Esophagus muscularis mucosa (tissue), 4 donors: Measurements from ENCODE around the gene EPHA4. TPM values are rescaled to one million over a fixed set of nuclear protein-coding genes. Genes with fewer than 3 reads are reported as not detected.

ENCODE experiments used
- DNase-seq: peaks from one replicate; pipeline ENCODE4 v3.0.0-alpha.2; 2017; ENCODE audit errors: extremely low spot score
- H3K27ac ChIP-seq, 4 donors: fragments of 200-600 bp; sonication (generic); replicated peaks in 1 of 4; 1 replicate in 3 of 4; 2 replicates in 1 of 4; pipeline ENCODE4 v1.5.1; 2016 to 2019; ENCODE audit warnings: mild to moderate bottlenecking in 1 of 4
- H3K27me3 ChIP-seq, 4 donors: fragments of 200-600 bp; sonication (generic); one replicate each; pipeline versions ENCODE4 v1.5.1 to v1.6.0; 2016 to 2019
- H3K36me3 ChIP-seq, 4 donors: fragments of 200-600 bp; sonication (generic); one replicate each; pipeline ENCODE4 v1.5.1; 2016 to 2019
- H3K4me1 ChIP-seq, 4 donors: fragments of 200-600 bp; sonication (generic); one replicate each; pipeline ENCODE4 v1.5.1; 2016 to 2019
- H3K4me3 ChIP-seq, 4 donors: fragments of 200-600 bp; sonication (generic); 1 replicate in 2 of 4; 2 replicates in 2 of 4; pipeline ENCODE4 v1.5.1; 2016 to 2019; ENCODE audit warnings: mild to moderate bottlenecking in 4 of 4, moderate library complexity in 1 of 4
- H3K9me3 ChIP-seq, 4 donors: fragments of 200-600 bp; sonication (generic); 1 replicate in 3 of 4; 2 replicates in 1 of 4; pipeline ENCODE4 v1.5.1; 2016 to 2019
- CTCF ChIP-seq, 3 experiments: fragments of 200-600 bp in 2 of 3; fragments of 450-650 bp in 1 of 3; sonication (generic) in 2 of 3; IDR thresholded peaks; one replicate each; pipeline ENCODE4 v1.5.1; 2017 to 2019; ENCODE audit warnings: antibody characterized with exemption in 3 of 3, mild to moderate bottlenecking in 2 of 3, moderate library complexity in 1 of 3
- EP300 ChIP-seq: sonication (generic); formaldehyde crosslinking; IDR thresholded peaks from one replicate; pipeline ENCODE4 v1.6.1; 2017; ENCODE audit warnings: antibody characterized with exemption
- POLR2A ChIP-seq: fragments of 450-650 bp; IDR thresholded peaks from one replicate; pipeline ENCODE4 v1.6.1; 2017; ENCODE audit warnings: antibody characterized with exemption, moderate library complexity, mild to moderate bottlenecking, low read depth
- POLR2AphosphoS5 ChIP-seq, 2 donors: sonication (generic); formaldehyde crosslinking; IDR thresholded peaks; one replicate each; pipeline ENCODE4 v1.6.1; 2017; ENCODE audit warnings: antibody characterized with exemption in 2 of 2
- WGBS: methylation state at CpG from one replicate; pipeline ENCODE4 v1.1.5; 2018; 5-methylcytosine and 5-hydroxymethylcytosine counted together
- intact Hi-C: fragments of 100-400 bp; cut with DNase I; formaldehyde crosslinking; loops from one replicate; pipeline ENCODE4 v1.15.1; 2023
- total RNA-seq, 4 donors: library from RNA; depleted of rRNA; stranded (reverse); fragments of >200 nt; gene quantifications; one replicate each; pipeline versions ENCODE4 v1.1.0 to v1.2.1, GENCODE V29; 2016

Gene EPHA4
- total RNA-seq, 4 donors from 2014 or later = 15.4 to 25.9 (median 20.2) TPM

GRCh38 chr2:221605751-221606240, 33.7 kb upstream of the EPHA4 start:
- Histone ChIP-seq H3K27me3 (no peaks in the 10 kb centered on the region), H3K27ac (no peak overlapping the region), H3K36me3 (no peaks in the 10 kb centered on the region), H3K4me1 (no peaks in the 10 kb centered on the region), H3K9me3 (no peaks in the 10 kb centered on the region), H3K4me3 (no peak overlapping the region)
- WGBS = 53% methylated on average over 2 of the region's 2 CpGs
- TF ChIP-seq CTCF (IDR thresholded peaks at IDR 0.05) (no peak), POLR2AphosphoS5 (IDR thresholded peaks at IDR 0.05) (no peak)
- intact Hi-C loops = no loop called here
- no peak for DNase-seq

GRCh38 chr2:221602938-221603337, 30.8 kb upstream of the EPHA4 start:
- H3K36me3 ChIP-seq = no peaks in the 10 kb centered on the region
- no peak overlapping the region for H3K27ac ChIP-seq
- no peaks in the 10 kb centered on the region for H3K9me3 ChIP-seq
- H3K4me1 ChIP-seq = no peaks in the 10 kb centered on the region
- 44% methylated on average over 1 of the region's 1 CpG for WGBS
- intact Hi-C loops = no loop called here
- no peaks in the 10 kb centered on the region for H3K27me3 ChIP-seq
- H3K4me3 ChIP-seq = no peak overlapping the region
- TF ChIP-seq POLR2A (no peak), POLR2AphosphoS5 (IDR thresholded peaks at IDR 0.05) (no peak), EP300 (no peak), CTCF (IDR thresholded peaks at IDR 0.05) (no peak)
- no peak for DNase-seq

DNA sequence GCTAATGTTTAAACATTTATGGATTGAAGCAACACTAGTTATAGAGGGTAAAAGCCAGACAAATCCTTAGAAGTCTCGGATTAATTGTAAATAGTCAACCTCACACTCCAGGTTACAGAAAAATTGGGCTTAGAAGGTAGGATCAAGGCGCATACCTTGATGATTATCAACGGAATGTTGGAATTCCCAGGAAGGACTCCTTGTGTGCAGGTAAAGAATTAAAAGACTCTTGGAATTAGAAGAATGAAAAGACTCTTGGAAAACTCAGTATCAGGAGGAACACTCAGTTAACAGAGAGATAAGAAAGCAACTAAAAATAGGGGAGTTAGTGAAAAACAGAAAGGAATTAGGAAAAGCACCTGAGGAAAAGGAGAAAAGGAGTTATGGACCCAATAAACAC, 29.3 kb upstream of the EPHA4 start:
- Histone ChIP-seq H3K9me3 (no peaks in the 10 kb centered on the region), H3K4me3 (no peak overlapping the region)

DNA sequence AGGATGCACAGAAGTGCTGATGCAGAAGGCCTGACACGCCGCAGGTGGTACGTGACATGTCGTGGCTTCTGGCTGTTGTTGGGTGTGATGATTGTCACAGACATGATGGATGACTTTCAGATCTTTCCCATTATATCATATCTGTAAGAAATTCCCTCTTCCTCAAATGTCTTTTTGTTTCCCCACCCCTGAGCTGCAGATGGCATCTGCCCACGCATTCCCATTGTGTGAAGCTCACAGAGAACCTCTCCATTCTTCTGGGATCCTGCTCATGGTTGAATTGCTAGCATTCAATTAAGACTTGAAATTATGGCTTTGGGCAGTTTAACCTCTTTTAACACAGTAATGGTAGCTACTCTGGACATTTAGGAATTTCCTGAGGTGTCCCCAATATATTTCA, 28.3 kb upstream of the EPHA4 start:
- H3K27me3 ChIP-seq = no peaks in the 10 kb centered on the region
- no peak overlapping the region for H3K27ac ChIP-seq
- intact Hi-C loops = no loop called here
- no peak overlapping the region for H3K4me3 ChIP-seq
- no peaks in the 10 kb centered on the region for H3K9me3 ChIP-seq
- TF ChIP-seq EP300 (no peak), POLR2A (no peak), CTCF (IDR thresholded peaks at IDR 0.05) (no peak), POLR2AphosphoS5 (IDR thresholded peaks at IDR 0.05) (no peak)
- DNase-seq = no peak
- WGBS = 98% methylated on average over 5 of the region's 5 CpGs
- H3K36me3 ChIP-seq = no peaks in the 10 kb centered on the region
- no peaks in the 10 kb centered on the region for H3K4me1 ChIP-seq

More for the DNA sequence above, 29.3 kb upstream of the EPHA4 start:
- Histone ChIP-seq H3K36me3 (no peaks in the 10 kb centered on the region), H3K27ac (no peak overlapping the region), H3K4me1 (no peaks in the 10 kb centered on the region), H3K27me3 (no peaks in the 10 kb centered on the region)
- intact Hi-C loops = no loop called here
- TF ChIP-seq EP300 (no peak), CTCF (IDR thresholded peaks at IDR 0.05) (no peak), POLR2A (no peak), POLR2AphosphoS5 (IDR thresholded peaks at IDR 0.05) (no peak)
- WGBS = 86% methylated on average over 3 of the region's 3 CpGs
- DNase-seq = no peak

- intact Hi-C loops = no loop called here
- Histone ChIP-seq H3K36me3 (no peaks in the 10 kb centered on the region), H3K27ac (no peak overlapping the region), H3K9me3 (no peaks in the 10 kb centered on the region), H3K27me3 (no peaks in the 10 kb centered on the region), H3K4me1 (no peaks in the 10 kb centered on the region), H3K4me3 (no peak overlapping the region)
- no peak for TF ChIP-seq EP300
- TF ChIP-seq CTCF (IDR thresholded peaks at IDR 0.05) = no peak
- TF ChIP-seq POLR2AphosphoS5 (IDR thresholded peaks at IDR 0.05) = no peak
- no peak for TF ChIP-seq POLR2A
- no peak for DNase-seq
- 44% methylated on average over 3 of the region's 3 CpGs for WGBS
Observed at GRCh38 chr2:221596192-221596591, 24.1 kb upstream of the EPHA4 start.
